A549 (cell line): Measurements from ENCODE around the gene MTG2. TPM values are rescaled to one million over a fixed set of nuclear protein-coding genes. Genes with fewer than 3 reads are reported as not detected.

Experiments used
- ATAC-seq, 2 experiments: fragments of 200-7000 bp in 1 of 2; fragments of >200 bp in 1 of 2; cut with Nextera tagmentation in 1 of 2; cut with Tn5 transposase in 1 of 2; 3 replicates each; pipeline versions ENCODE4 v1.8.0 to v1.9.1; 2018 to 2020; ENCODE audit warnings: mild to moderate bottlenecking in 1 of 2, moderate library complexity in 1 of 2
- CTCF ChIA-PET: fragments of 300-600 bp; sonication (Branson Sonifier 250); formaldehyde crosslinking; extraction: SDS; loops from one replicate; lab custom pipeline; 2021; ENCODE audit warnings: antibody characterized with exemption, inconsistent platforms; lab: Yijun Ruan, JAX
- POLR2A ChIA-PET: fragments of 350-600 bp; formaldehyde crosslinking; extraction: SDS; loops from one replicate; lab custom pipeline; 2021; ENCODE audit warnings: antibody characterized with exemption, inconsistent platforms; lab: Yijun Ruan, JAX
- DNase-seq, 2 experiments: peaks; one replicate each; pipeline versions ENCODE4 v3.0.0 to v3.0.0-alpha.2; 2011 to 2016; ENCODE audit warnings: low read depth in 1 of 2, low spot score in 1 of 2
- FAIRE-seq: peaks from 2 replicates; lab custom pipeline; 2011; peaks lifted over from hg19 to GRCh38; lab: Jason Lieb, UNC
- H3K27ac ChIP-seq, 2 experiments: fragments of >200 bp; sonication (Bioruptor Twin); formaldehyde crosslinking; 3 replicates each; pipeline ENCODE4 v1.5.1; 2016 to 2017
- H3K4me1 ChIP-seq: fragments of >200 bp; sonication (Bioruptor Twin); formaldehyde crosslinking; 3 replicates; pipeline ENCODE4 v1.6.1; 2016
- H3K4me2 ChIP-seq: fragments of >200 bp; sonication (Bioruptor Twin); formaldehyde crosslinking; 3 replicates; pipeline ENCODE4 v1.6.1; 2016
- H3K4me3 ChIP-seq: fragments of >200 bp; sonication (Bioruptor Twin); formaldehyde crosslinking; 3 replicates; pipeline ENCODE4 v1.5.1; 2016
- H3K9me3 ChIP-seq: fragments of >200 bp; sonication (Bioruptor Twin); formaldehyde crosslinking; 3 replicates; pipeline ENCODE4 v1.6.1; 2016
- BHLHE40 ChIP-seq: IDR thresholded peaks from 2 replicates; pipeline ENCODE4 v1.6.1; 2012; ENCODE audit warnings: low read depth, low read length, inconsistent platforms
- CBX8 ChIP-seq: fragments of 200-600 bp; sonication (generic); IDR thresholded peaks from 2 replicates; pipeline ENCODE4 v1.6.1; 2016
- EHMT2 ChIP-seq: fragments of 200-600 bp; sonication (generic); IDR thresholded peaks from 2 replicates; pipeline ENCODE4 v1.6.1; 2016; ENCODE audit warnings: antibody characterized with exemption, low read depth, mild to moderate bottlenecking, moderate library complexity
- EP300 ChIP-seq, 2 experiments: fragments of >200 bp; sonication (Bioruptor Twin); formaldehyde crosslinking; IDR thresholded peaks; 2 replicates in 1 of 2; 3 replicates in 1 of 2; pipeline ENCODE4 v1.6.1; 2016 to 2017
- FOSB ChIP-seq: fragments of 250-450 bp; sonication (Bioruptor Pico); IDR thresholded peaks from 2 replicates; pipeline ENCODE4 v1.5.0; 2020; ENCODE audit warnings: mild to moderate bottlenecking, moderate library complexity
- FOSL2 ChIP-seq, 2 experiments: fragments of 450-650 bp in 1 of 2; fragments of >200 bp in 1 of 2; sonication (Bioruptor Twin) in 1 of 2; formaldehyde crosslinking; IDR thresholded peaks; 2 replicates each; pipeline versions ENCODE4 v1.5.0 to v1.6.1; 2016 to 2020; ENCODE audit warnings: mild to moderate bottlenecking in 1 of 2, moderate library complexity in 1 of 2
- FOXS1 ChIP-seq: fragments of 250-450 bp; sonication (Bioruptor Pico); IDR thresholded peaks from 2 replicates; pipeline ENCODE4 v1.5.0; 2020; ENCODE audit warnings: mild to moderate bottlenecking, moderate library complexity
- GATA3 ChIP-seq: IDR thresholded peaks from 2 replicates; pipeline ENCODE4 v1.6.1; 2012; ENCODE audit warnings: borderline replicate concordance
- HDAC2 ChIP-seq: fragments of 200-600 bp; sonication (generic); IDR thresholded peaks from 2 replicates; pipeline ENCODE4 v1.6.1; 2016
- HOXB13 ChIP-seq: fragments of 250-450 bp; sonication (Bioruptor Pico); IDR thresholded peaks from 2 replicates; pipeline ENCODE4 v1.5.0; 2020; ENCODE audit warnings: low read depth, mild to moderate bottlenecking, moderate library complexity
- JUNB ChIP-seq: fragments of >200 bp; sonication (Bioruptor Twin); formaldehyde crosslinking; IDR thresholded peaks from 2 replicates; pipeline ENCODE4 v1.6.1; 2016
- KDM1A ChIP-seq: fragments of 200-600 bp; sonication (generic); IDR thresholded peaks from 2 replicates; pipeline ENCODE4 v1.6.1; 2016; ENCODE audit warnings: low read depth, mild to moderate bottlenecking
- KDM5A ChIP-seq: fragments of 200-600 bp; sonication (generic); IDR thresholded peaks from 2 replicates; pipeline ENCODE4 v1.6.1; 2016; ENCODE audit warnings: antibody characterized with exemption, mild to moderate bottlenecking
- PBX3 ChIP-seq: IDR thresholded peaks from 2 replicates; pipeline ENCODE4 v1.6.1; 2012
- RARB ChIP-seq: fragments of 250-450 bp; sonication (Bioruptor Pico); IDR thresholded peaks from 2 replicates; pipeline ENCODE4 v1.8.0; 2021; ENCODE audit warnings: mild to moderate bottlenecking, moderate library complexity
- RCOR1 ChIP-seq: fragments of 150-350 bp; IDR thresholded peaks from 2 replicates; pipeline ENCODE4 v1.6.1; 2014; ENCODE audit warnings: antibody characterized with exemption, low read length, low read depth
- SMC3 ChIP-seq: fragments of >200 bp; sonication (Bioruptor Twin); formaldehyde crosslinking; IDR thresholded peaks from 3 replicates; pipeline ENCODE4 v1.6.1; 2018; ENCODE audit warnings: inconsistent platforms
- SREBF2 ChIP-seq: fragments of 450-650 bp; IDR thresholded peaks from 2 replicates; pipeline ENCODE4 v1.6.1; 2014; ENCODE audit warnings: mild to moderate bottlenecking, moderate library complexity
- ZFP36 ChIP-seq: fragments of 450-650 bp; IDR thresholded peaks from 2 replicates; pipeline ENCODE4 v1.6.1; 2014; ENCODE audit warnings: borderline replicate concordance; ENCODE audit not compliant: partially characterized antibody
- ZSCAN20 ChIP-seq: fragments of 250-450 bp; sonication (Bioruptor Pico); IDR thresholded peaks from 2 replicates; pipeline ENCODE4 v1.8.0; 2022; ENCODE audit warnings: mild to moderate bottlenecking, moderate library complexity
- WGBS: methylation state at CpG from one replicate; pipeline ENCODE4 v1.1.6; 2017; ENCODE audit errors: missing lambda C conversion rate; 5-methylcytosine and 5-hydroxymethylcytosine counted together
- polyA plus RNA-seq, 4 experiments: library from polyadenylated mRNA; depleted of rRNA in 3 of 4; stranded (reverse); fragments of >200 nt; fragmentation: RNase III in 1 of 4; extraction: RNeasy Plus Mini Kit Qiagen cat#74134 plus additional on column Dnase treatment in 1 of 4; gene quantifications; 2 replicates in 3 of 4; 3 replicates in 1 of 4; pipeline ENCODE4 v1.2.3, GENCODE V29; 2011 to 2017
- TF ChIP-seq, protein P1 (sequence below): fragments of 250-450 bp; sonication (Bioruptor Pico); IDR thresholded peaks from 2 replicates; pipeline ENCODE4 v1.5.0; 2020; ENCODE audit warnings: low read depth, mild to moderate bottlenecking, moderate library complexity
- TF ChIP-seq, protein P2 (sequence below): fragments of 250-450 bp; sonication (Bioruptor Pico); IDR thresholded peaks from 2 replicates; pipeline ENCODE4 v1.5.0; 2021; ENCODE audit warnings: mild to moderate bottlenecking, moderate library complexity, borderline replicate concordance
- TF ChIP-seq, protein P3 (sequence below): fragments of >200 bp; sonication (Bioruptor Twin); formaldehyde crosslinking; IDR thresholded peaks from 2 replicates; pipeline ENCODE4 v1.6.1; 2016

MTG2 gene
- polyA plus RNA-seq, 2 of the 4 experiments (the other 2 are of a cell fraction): 21.9 to 28.7 TPM

DNA sequence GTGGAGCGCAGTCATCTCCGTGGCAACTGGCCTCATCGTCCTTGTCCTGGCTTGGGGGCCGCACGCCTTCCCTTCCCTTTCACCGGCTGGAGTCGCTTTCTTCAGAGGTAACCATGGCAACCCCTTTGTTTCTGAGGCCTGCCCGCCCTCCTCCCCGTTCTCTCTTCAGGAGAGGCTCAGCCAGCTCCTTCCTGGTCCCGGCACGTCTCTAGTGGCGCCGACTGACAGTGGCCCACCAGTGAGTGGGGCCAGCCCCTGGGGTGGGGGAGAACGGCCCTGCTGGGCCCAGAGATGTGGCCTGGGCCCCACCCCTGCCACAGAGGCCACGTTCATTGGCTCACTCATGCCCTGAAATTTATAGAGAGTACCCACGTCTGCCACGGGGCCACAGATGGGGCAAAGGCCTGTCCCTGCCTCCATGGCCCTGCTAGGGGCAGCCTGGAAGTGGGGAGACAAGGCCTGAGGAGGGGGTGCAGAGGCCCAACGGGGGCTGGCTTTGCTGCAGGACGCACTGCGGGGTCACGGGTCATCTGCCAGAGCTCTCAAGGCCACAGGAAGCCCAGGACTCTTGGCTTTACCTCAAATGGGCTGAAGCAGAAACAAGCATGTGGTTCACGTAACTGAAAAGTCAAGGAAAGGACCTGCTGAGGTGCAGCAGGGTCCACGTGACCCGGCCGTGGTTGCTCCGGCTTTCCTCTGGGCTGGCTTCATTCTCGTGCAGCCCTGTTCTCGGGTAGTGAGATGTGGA, 54.1 kb downstream of the MTG2 start:
- H3K4me1 ChIP-seq: peaks cover 8% of the 10 kb centered on the region; the same call in 1 of the 3 replicates
- TF ChIP-seq KDM1A (no peak), JUNB (no peak), ZFP36 (no peak), BHLHE40 (no peak), FOSL2 (IDR thresholded peaks at IDR 0.05) (no peak), FOSL2 (CRISPR knock-in tag; IDR thresholded peaks at IDR 0.05) (no peak), SREBF2 (no peak), FOSB (CRISPR knock-in tag) (no peak), GATA3 (no peak), CBX8 (no peak), HOXB13 (CRISPR knock-in tag) (no peak), FOXS1 (no peak), ZSCAN20 (no peak)
- TF ChIP-seq, protein P1, sequence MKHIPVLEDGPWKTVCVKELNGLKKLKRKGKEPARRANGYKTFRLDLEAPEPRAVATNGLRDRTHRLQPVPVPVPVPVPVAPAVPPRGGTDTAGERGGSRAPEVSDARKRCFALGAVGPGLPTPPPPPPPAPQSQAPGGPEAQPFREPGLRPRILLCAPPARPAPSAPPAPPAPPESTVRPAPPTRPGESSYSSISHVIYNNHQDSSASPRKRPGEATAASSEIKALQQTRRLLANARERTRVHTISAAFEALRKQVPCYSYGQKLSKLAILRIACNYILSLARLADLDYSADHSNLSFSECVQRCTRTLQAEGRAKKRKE (CRISPR knock-in tag): no peak
- TF ChIP-seq, protein P2, sequence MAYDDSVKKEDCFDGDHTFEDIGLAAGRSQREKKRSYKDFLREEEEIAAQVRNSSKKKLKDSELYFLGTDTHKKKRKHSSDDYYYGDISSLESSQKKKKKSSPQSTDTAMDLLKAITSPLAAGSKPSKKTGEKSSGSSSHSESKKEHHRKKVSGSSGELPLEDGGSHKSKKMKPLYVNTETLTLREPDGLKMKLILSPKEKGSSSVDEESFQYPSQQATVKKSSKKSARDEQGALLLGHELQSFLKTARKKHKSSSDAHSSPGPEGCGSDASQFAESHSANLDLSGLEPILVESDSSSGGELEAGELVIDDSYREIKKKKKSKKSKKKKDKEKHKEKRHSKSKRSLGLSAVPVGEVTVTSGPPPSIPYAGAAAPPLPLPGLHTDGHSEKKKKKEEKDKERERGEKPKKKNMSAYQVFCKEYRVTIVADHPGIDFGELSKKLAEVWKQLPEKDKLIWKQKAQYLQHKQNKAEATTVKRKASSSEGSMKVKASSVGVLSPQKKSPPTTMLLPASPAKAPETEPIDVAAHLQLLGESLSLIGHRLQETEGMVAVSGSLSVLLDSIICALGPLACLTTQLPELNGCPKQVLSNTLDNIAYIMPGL (CRISPR knock-in tag): no peak
- ATAC-seq (no peak), DNase-seq (no peak), FAIRE-seq (no peak)
- H3K4me2 ChIP-seq: no peak overlapping the region
- ChIA-PET POLR2A (interaction anchor here (0.6 kb wide), 1 partner anchor 234 kb away, joined by 3 read pairs; no protein-coding TSS in a partner anchor), CTCF (interaction anchor here (1.2 to 2.1 kb wide), 4 partner anchors 10 to 131 kb away, joined by 3 to 6 read pairs (median 3); no protein-coding TSS in a partner anchor)
- WGBS: 76% methylated on average over 27 of the region's 28 CpGs
- H3K9me3 ChIP-seq: no peaks in the 10 kb centered on the region
- no peak overlapping the region for H3K4me3 ChIP-seq
- no peak overlapping the region for H3K27ac ChIP-seq

- TF ChIP-seq RCOR1 (no peak), EP300 (IDR thresholded peaks at IDR 0.05) (no peak), EHMT2 (no peak), KDM5A (no peak), PBX3 (no peak), RARB (CRISPR knock-in tag) (no peak), SMC3 (no peak), HDAC2 (no peak)
- TF ChIP-seq, protein P3, sequence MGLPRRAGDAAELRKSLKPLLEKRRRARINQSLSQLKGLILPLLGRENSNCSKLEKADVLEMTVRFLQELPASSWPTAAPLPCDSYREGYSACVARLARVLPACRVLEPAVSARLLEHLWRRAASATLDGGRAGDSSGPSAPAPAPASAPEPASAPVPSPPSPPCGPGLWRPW: no peak
- TF ChIP-seq, protein P1 (CRISPR knock-in tag): no peak
- TF ChIP-seq, all 56 proteins: peak for 0
- ATAC-seq: no peak
- WGBS: 78% methylated on average over 1 of the region's 1 CpG
- no peak for FAIRE-seq
- CTCF ChIA-PET: interaction anchor here (1.2 kb wide), 2 partner anchors 12 to 131 kb away, joined by 3 read pairs; no protein-coding TSS in a partner anchor
- Histone ChIP-seq H3K4me2 (peak overlapping the region; percentile 65), H3K4me1 (peaks cover 8% of the 10 kb centered on the region; the same call in 1 of the 3 replicates), H3K9me3 (no peaks in the 10 kb centered on the region), H3K4me3 (peak overlapping the region; percentile 23; the same call in 1 of the 3 replicates), H3K27ac (peak overlapping the region in 1 of 2 experiments; percentile 54; a peak in 1 of 6 replicates)
- DNase-seq: no peak
- POLR2A ChIA-PET: interaction anchor here (0.6 kb wide), 1 partner anchor 234 kb away, joined by 3 read pairs; no protein-coding TSS in a partner anchor
Observed at GRCh38 chr20:62237514-62237800, 54.6 kb downstream of the MTG2 start.
